Activated T-cell treated with anti-CD3 and anti-CD28 coated beads, Interleukin-2, amount 50 U/mL, for 72 hours (primary cell): ENCODE data around the gene PCNX2. TPM values are rescaled to one million over a fixed set of nuclear protein-coding genes. Genes with fewer than 3 reads are reported as not detected.

Source experiments
- ATAC-seq, 2 donors: fragments of 150-1000 bp; cut with Tn5 transposase; replicated peaks in 1 of 2; 2 replicates each; pipeline ENCODE4 v1.10.0; 2021; ENCODE audit warnings: moderate library complexity in 2 of 2, mild to moderate bottlenecking in 1 of 2
- DNase-seq, 2 donors: peaks; one replicate each; pipeline ENCODE4 v3.0.0; 2021 to 2022; ENCODE audit warnings: mixed read lengths in 1 of 2
- H3K27ac Mint-ChIP-seq: one replicate; pipeline ENCODE4 v1.8.0; 2022; ENCODE audit warnings: mild to moderate bottlenecking, moderate library complexity, mixed read lengths
- H3K27me3 Mint-ChIP-seq: one replicate; pipeline ENCODE4 v1.8.0; 2022; ENCODE audit warnings: low read depth, mixed read lengths
- H3K36me3 Mint-ChIP-seq, 2 donors: one replicate each; pipeline ENCODE4 v1.8.0; 2022; ENCODE audit warnings: mixed read lengths in 2 of 2, mild to moderate bottlenecking in 1 of 2; ENCODE audit not compliant: insufficient read depth in 2 of 2
- H3K4me1 Mint-ChIP-seq: one replicate; pipeline ENCODE4 v1.8.0; 2022; ENCODE audit warnings: low read depth, mixed read lengths
- H3K4me3 Mint-ChIP-seq, 2 donors: one replicate each; pipeline ENCODE4 v1.8.0; 2022; ENCODE audit warnings: mild to moderate bottlenecking in 2 of 2, mixed read lengths in 2 of 2, moderate library complexity in 2 of 2
- H3K9me3 Mint-ChIP-seq, 2 donors: one replicate each; pipeline ENCODE4 v1.8.0; 2022; ENCODE audit warnings: mixed read lengths in 2 of 2
- total RNA-seq, 2 donors: library from RNA; stranded (reverse); gene quantifications; one replicate each; pipeline ENCODE4 v1.2.3, GENCODE V29; 2022

The PCNX2 gene
- total RNA-seq, 2 donors from 2014 or later = 26.2 to 28.6 TPM

DNA sequence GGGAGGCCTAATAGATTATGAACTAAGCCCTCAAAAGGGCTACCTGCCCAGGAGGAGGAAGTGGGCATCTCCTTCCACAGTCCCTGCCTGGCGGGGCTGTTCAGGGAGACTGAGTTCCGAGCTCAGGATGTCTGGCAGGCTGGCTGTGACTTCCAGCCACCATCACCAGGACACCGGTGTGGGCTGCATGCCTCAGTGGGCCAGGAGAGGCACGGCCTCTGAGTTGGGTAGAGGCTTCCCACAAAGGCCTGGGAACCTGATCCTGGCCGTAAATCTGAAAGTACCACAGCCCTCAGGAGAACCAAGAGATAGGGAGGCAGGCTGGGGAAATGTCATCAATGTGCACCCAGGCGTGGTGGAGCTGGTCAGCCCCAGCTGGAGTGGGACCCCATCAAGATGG, 316.0 kb downstream of the PCNX2 start:
- Mint-ChIP-seq H3K27ac (no peak overlapping the region), H3K36me3 (peaks cover 6 to 12% of the 10 kb centered on the region in 2 donors)

DNA sequence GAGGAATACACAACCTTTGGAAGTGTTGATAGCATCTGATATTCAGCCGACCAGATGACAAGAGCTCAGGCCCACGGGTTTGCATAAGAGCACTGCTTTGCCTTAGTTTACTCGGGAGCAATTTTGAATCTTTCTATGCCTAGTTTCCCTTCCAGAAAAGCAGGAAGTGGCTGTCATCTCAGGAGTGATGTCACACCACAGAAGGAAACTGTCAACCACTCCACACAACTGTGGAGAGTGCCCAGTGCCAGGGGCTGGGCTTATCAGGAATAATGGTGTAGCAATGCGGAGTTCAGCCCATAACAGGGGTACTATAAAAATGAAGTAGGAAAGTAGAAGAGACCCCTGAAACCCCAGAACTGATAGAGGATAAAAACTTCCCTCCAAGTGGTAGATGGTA, 316.7 kb downstream of the PCNX2 start:
- peaks cover 4% of the 10 kb centered on the region in 2 donors for H3K9me3 Mint-ChIP-seq
- no peak for DNase-seq
- no peak for ATAC-seq
- H3K4me1 Mint-ChIP-seq = peaks cover 25% of the 10 kb centered on the region
- H3K4me3 Mint-ChIP-seq = no peak overlapping the region
- H3K36me3 Mint-ChIP-seq = peaks cover 10 to 15% of the 10 kb centered on the region in 2 donors
- H3K27ac Mint-ChIP-seq = peak overlapping the region; percentile 64
- no peaks in the 10 kb centered on the region for H3K27me3 Mint-ChIP-seq

More for the DNA sequence above, 316.0 kb downstream of the PCNX2 start:
- Mint-ChIP-seq H3K4me1 (peaks cover 25% of the 10 kb centered on the region), H3K27me3 (no peaks in the 10 kb centered on the region), H3K4me3 (no peak overlapping the region), H3K9me3 (no peaks in the 10 kb centered on the region)
- no peak for DNase-seq
- no peak for ATAC-seq

DNA sequence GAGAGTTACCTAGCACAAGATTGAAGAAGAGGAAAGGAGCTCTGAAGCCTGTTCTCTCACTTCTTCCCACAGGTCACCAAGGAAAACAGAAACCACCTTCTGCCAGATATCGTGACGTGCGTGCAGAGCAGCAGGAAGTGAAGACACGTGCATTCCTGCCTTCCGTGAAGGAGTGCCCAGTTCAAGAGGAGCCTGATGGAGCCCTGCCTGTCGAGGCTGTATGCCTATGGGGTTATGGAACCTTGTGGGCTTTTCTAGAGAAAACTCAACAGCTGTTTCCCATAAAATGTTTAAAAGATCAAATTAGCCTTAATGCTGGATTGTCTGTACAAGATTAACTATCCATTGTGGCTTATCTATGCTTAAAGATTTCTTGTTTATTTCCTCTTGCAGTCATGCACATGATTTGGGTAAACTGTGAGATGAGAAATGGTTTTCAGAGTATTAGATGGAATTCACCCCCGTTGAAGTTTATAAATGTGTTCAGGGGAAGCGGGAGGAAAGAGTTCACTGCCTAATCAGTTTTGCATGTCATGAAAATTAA, 317.4 kb downstream of the PCNX2 start:
- Mint-ChIP-seq H3K4me1 (peaks cover 25% of the 10 kb centered on the region), H3K4me3 (peak overlapping the region; percentile 22 to 56), H3K36me3 (peaks cover 16 to 19% of the 10 kb centered on the region in 2 donors), H3K27ac (peak overlapping the region; percentile 72), H3K9me3 (peaks cover 8 to 9% of the 10 kb centered on the region in 2 donors), H3K27me3 (no peaks in the 10 kb centered on the region)
- DNase-seq (no peak), ATAC-seq (no peak)

- no peak for ATAC-seq
- H3K27ac Mint-ChIP-seq = no peak overlapping the region
Observed at GRCh38 chr1:232974971-232975370, 320.6 kb downstream of the PCNX2 start.

DNA sequence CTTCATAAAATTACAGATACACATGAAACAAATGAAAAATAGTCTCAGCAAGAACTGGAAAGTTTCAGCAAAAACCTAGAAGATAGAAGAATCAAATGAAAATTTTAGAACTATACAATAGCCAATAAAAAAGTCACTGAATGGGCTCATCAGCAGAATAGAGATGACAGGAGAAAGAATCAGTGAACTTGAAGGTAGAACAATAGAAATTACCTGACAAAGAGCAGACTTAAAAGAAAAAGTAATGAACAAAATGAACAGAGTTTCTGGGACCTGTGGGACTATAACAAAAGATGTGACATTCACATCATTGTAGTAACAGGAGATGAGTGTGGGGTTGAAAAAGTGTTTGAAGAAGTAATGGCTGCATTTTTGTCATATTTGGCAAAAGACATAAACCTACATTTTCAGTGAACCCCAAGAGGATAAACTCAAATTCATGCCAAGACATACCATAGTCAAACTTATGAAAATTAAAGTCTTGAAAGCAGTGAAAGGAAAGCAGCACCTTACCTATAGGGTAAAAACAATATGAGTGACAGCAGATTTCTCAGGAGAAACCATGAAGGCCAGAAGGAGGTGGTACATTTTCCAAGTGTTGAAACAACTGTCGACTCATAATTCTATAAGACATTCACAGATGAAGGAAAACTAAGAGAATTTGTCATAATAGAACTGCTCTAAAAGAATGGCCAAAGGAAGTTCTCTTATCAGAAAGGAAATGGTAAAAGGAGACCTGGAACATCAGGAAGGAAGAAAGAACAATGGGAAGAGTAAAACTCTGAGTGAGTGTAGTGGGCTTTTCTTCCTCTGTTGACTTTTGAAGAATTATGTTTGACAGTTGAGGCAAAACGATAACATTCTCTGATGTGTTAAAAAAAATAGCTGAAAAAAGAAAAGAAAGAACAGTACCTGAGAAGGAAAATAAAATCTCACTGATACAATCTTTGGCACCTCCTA, 321.6 kb downstream of the PCNX2 start:
- peak overlapping the region; percentile 13 for H3K27ac Mint-ChIP-seq

More at GRCh38 chr1:232974971-232975370, 320.6 kb downstream of the PCNX2 start:
- H3K36me3 Mint-ChIP-seq = peaks cover 29 to 38% of the 10 kb centered on the region in 2 donors
- DNase-seq = no peak
- H3K4me1 Mint-ChIP-seq = peaks cover 25% of the 10 kb centered on the region
- no peaks in the 10 kb centered on the region for H3K27me3 Mint-ChIP-seq
- peaks cover 16 to 17% of the 10 kb centered on the region in 2 donors for H3K9me3 Mint-ChIP-seq
- no peak overlapping the region for H3K4me3 Mint-ChIP-seq

DNA sequence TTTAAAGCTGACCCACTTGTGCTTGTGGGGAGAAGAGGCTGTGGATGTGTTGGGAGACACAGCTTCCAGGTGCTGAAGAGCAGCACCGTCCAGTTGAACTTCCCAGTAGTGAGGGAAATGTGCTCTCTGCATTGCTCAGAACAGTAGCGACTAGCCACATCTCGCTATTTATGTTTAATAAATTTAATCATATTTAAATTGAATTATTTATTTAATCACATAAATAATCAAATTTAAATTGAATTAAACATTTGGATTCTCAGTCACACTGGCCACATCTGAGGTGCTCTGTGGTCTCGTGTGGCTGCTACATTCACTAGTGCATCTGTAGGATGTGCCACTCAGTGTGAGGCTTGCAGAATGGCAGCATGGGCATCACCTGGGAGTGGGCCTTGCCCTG, 325.0 kb downstream of the PCNX2 start:
- DNase-seq = no peak
- peaks cover 7% of the 10 kb centered on the region for H3K4me1 Mint-ChIP-seq
- peaks cover 25 to 38% of the 10 kb centered on the region in 2 donors for H3K36me3 Mint-ChIP-seq
- no peak for ATAC-seq
- peaks cover 16 to 17% of the 10 kb centered on the region in 2 donors for H3K9me3 Mint-ChIP-seq
- H3K4me3 Mint-ChIP-seq = no peak overlapping the region
- H3K27ac Mint-ChIP-seq = no peak overlapping the region
- no peaks in the 10 kb centered on the region for H3K27me3 Mint-ChIP-seq

More for the DNA sequence above, 321.6 kb downstream of the PCNX2 start:
- DNase-seq = no peak
- ATAC-seq = no peak
- Mint-ChIP-seq H3K4me1 (peaks cover 23% of the 10 kb centered on the region), H3K36me3 (peaks cover 29 to 38% of the 10 kb centered on the region in 2 donors), H3K27me3 (no peaks in the 10 kb centered on the region), H3K9me3 (peaks cover 16 to 17% of the 10 kb centered on the region in 2 donors), H3K4me3 (no peak overlapping the region)

- ATAC-seq (no peak), DNase-seq (no peak)
- peaks cover 7% of the 10 kb centered on the region for H3K4me1 Mint-ChIP-seq
- no peak overlapping the region for H3K4me3 Mint-ChIP-seq
- no peaks in the 10 kb centered on the region for H3K27me3 Mint-ChIP-seq
- H3K36me3 Mint-ChIP-seq = peaks cover 22 to 35% of the 10 kb centered on the region in 2 donors
- H3K27ac Mint-ChIP-seq = no peak overlapping the region
- peaks cover 16 to 17% of the 10 kb centered on the region in 2 donors for H3K9me3 Mint-ChIP-seq
Observed at GRCh38 chr1:232969799-232970198, 325.7 kb downstream of the PCNX2 start.

DNA sequence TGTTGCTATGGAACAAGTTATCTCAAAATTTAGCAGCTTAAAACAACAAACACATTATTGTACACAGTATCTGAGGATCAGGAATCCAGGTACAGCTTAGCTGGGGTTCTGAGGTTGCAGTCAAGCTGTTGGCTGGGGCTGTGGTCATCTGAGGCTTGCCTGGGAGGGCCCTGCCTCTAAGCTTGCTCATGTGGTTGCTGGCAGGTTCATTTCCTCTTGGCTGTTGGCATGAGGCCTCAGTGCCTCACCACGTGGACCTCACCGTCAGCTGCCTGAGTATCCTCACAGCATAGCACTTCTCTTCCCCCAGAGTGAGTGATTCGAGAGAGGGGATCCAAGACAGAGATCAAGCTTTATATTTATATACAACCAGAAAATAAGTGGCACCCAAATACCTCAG, 326.6 kb downstream of the PCNX2 start:
- no peak overlapping the region for H3K27ac Mint-ChIP-seq
- no peaks in the 10 kb centered on the region for H3K27me3 Mint-ChIP-seq
- peaks cover 7% of the 10 kb centered on the region for H3K4me1 Mint-ChIP-seq
- no peak for DNase-seq
- H3K9me3 Mint-ChIP-seq = peaks cover 13 to 14% of the 10 kb centered on the region in 2 donors
- ATAC-seq = peak; percentile 36 to 54
- H3K36me3 Mint-ChIP-seq = peaks cover 20 to 32% of the 10 kb centered on the region in 2 donors
- no peak overlapping the region for H3K4me3 Mint-ChIP-seq

- Mint-ChIP-seq H3K4me3 (no peak overlapping the region), H3K9me3 (peaks cover 8 to 11% of the 10 kb centered on the region in 2 donors), H3K27ac (no peak overlapping the region), H3K36me3 (peaks cover 15 to 26% of the 10 kb centered on the region in 2 donors), H3K27me3 (no peaks in the 10 kb centered on the region), H3K4me1 (peaks cover 10% of the 10 kb centered on the region)
- no peak for DNase-seq
- no peak for ATAC-seq
Observed at GRCh38 chr1:232968391-232968790, 327.1 kb downstream of the PCNX2 start.

DNA sequence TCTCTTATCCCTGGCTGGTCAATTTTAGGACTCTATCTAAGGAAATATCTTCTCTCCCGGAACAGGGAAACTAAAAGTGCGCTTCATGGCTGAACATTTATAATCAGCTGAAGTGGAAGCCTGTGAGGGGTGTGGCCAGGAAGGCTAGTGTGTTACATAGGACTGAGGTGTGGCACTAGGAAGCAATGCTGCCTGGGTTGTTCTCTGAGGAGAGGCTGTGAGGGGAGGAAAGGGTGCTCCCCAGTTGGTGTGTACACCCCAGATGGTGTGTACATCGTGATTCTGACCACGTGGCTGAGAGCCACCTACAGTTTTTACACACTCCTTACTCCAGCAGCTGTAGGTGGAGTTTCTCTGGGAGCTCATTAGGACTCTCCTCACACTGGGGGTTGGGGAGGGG, 328.9 kb downstream of the PCNX2 start:
- peaks cover 2 to 3% of the 10 kb centered on the region in 2 donors for H3K9me3 Mint-ChIP-seq
- H3K4me1 Mint-ChIP-seq = peaks cover 16% of the 10 kb centered on the region
- no peaks in the 10 kb centered on the region for H3K27me3 Mint-ChIP-seq
- H3K36me3 Mint-ChIP-seq = peaks cover 3 to 14% of the 10 kb centered on the region in 2 donors
- ATAC-seq = no peak
- H3K4me3 Mint-ChIP-seq = no peak overlapping the region
- no peak for DNase-seq
- H3K27ac Mint-ChIP-seq = no peak overlapping the region

- Mint-ChIP-seq H3K4me3 (no peak overlapping the region), H3K27ac (no peak overlapping the region), H3K4me1 (peaks cover 16% of the 10 kb centered on the region), H3K9me3 (no peaks in the 10 kb centered on the region), H3K27me3 (no peaks in the 10 kb centered on the region), H3K36me3 (peaks cover 0 to 7% of the 10 kb centered on the region in 2 donors)
- DNase-seq (no peak), ATAC-seq (no peak)
Observed at GRCh38 chr1:232965912-232966217, 329.7 kb downstream of the PCNX2 start.

- Mint-ChIP-seq H3K27me3 (no peaks in the 10 kb centered on the region), H3K4me1 (peaks cover 16% of the 10 kb centered on the region), H3K9me3 (no peaks in the 10 kb centered on the region), H3K27ac (no peak overlapping the region), H3K4me3 (no peak overlapping the region), H3K36me3 (peaks cover 0 to 7% of the 10 kb centered on the region in 2 donors)
- DNase-seq (no peak), ATAC-seq (no peak)
Observed at GRCh38 chr1:232965124-232965911, 330.2 kb downstream of the PCNX2 start.

GRCh38 chr1:232964601-232965000, 330.9 kb downstream of the PCNX2 start:
- H3K4me1 Mint-ChIP-seq = peaks cover 16% of the 10 kb centered on the region
- no peak overlapping the region for H3K27ac Mint-ChIP-seq
- DNase-seq = no peak
- H3K9me3 Mint-ChIP-seq = no peaks in the 10 kb centered on the region
- H3K36me3 Mint-ChIP-seq = peaks cover 0 to 7% of the 10 kb centered on the region in 2 donors
- H3K4me3 Mint-ChIP-seq = no peak overlapping the region
- no peaks in the 10 kb centered on the region for H3K27me3 Mint-ChIP-seq
- ATAC-seq = no peak
